Skeletal muscle tissue (tissue), 4 donors: ENCODE data around the gene SAPCD2. TPM values are rescaled to one million over a fixed set of nuclear protein-coding genes. Genes with fewer than 3 reads are reported as not detected.

Experiments used
- H3K27ac ChIP-seq: one replicate; pipeline ENCODE4 v1.7.0; 2013; ENCODE audit warnings: mild to moderate bottlenecking, low read depth, low read length, inconsistent platforms
- H3K27me3 ChIP-seq, 3 donors: one replicate each; pipeline ENCODE4 v1.7.0; 2013; ENCODE audit warnings: low read length in 3 of 3; ENCODE audit not compliant: control insufficient read depth in 3 of 3, insufficient read depth in 3 of 3
- H3K36me3 ChIP-seq, 3 donors: one replicate each; pipeline ENCODE4 v1.7.0; 2013; ENCODE audit warnings: low read length in 3 of 3; ENCODE audit not compliant: control insufficient read depth in 3 of 3, insufficient read depth in 3 of 3
- H3K4me1 ChIP-seq, 3 donors: one replicate each; pipeline ENCODE4 v1.7.0; 2013; ENCODE audit warnings: low read length in 3 of 3, mild to moderate bottlenecking in 3 of 3; ENCODE audit not compliant: control insufficient read depth in 3 of 3, insufficient read depth in 3 of 3
- H3K4me3 ChIP-seq, 3 donors: one replicate each; pipeline ENCODE4 v1.7.0; 2013; ENCODE audit warnings: low read length in 3 of 3
- H3K9ac ChIP-seq, 3 donors: one replicate each; pipeline ENCODE4 v1.7.0; 2013; ENCODE audit warnings: low read length in 3 of 3, mild to moderate bottlenecking in 3 of 3, moderate library complexity in 2 of 3, low read depth in 1 of 3
- H3K9me3 ChIP-seq, 3 donors: one replicate each; pipeline ENCODE4 v1.7.0; 2013; ENCODE audit warnings: low read length in 3 of 3; ENCODE audit not compliant: control insufficient read depth in 3 of 3
- total RNA-seq: library from RNA; depleted of rRNA; stranded (reverse); fragments of >200 nt; gene quantifications from one replicate; pipeline ENCODE4 v1.2.3, GENCODE V29; 2014
- donor health status: Osteomylitis.

SAPCD2 gene
- total RNA-seq, 1 donor from 2014 or later = 1.0 TPM

DNA sequence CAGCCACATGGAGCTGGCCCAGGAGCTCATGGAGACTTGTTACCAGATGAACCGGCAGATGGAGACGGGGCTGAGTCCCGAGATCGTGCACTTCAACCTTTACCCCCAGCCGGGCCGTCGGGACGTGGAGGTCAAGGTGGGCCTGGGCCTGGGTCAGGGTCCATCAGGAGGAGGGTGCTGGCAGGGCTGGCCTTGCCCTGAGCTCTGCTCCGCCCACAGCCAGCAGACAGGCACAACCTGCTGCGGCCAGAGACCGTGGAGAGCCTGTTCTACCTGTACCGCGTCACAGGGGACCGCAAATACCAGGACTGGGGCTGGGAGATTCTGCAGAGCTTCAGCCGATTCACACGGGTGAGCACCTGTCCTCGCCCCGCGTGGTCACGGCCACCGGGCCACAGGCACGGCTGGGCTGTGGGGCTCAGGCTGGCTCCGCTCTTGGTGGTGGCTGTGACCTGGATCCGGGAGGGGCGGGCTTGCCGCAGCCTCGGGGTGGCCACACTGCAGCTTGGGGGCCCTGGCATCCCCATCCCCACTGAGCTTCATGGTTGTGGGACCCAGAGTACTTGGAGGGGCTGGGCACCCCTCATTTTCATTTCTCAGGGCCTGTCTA lies 37.1 kb upstream of the SAPCD2 start:
- Histone ChIP-seq H3K36me3 (peaks cover 56 to 72% (median 63%) of the 10 kb centered on the region in 3 donors), H3K4me3 (no peak overlapping the region), H3K9ac (no peak overlapping the region), H3K27ac (no peak overlapping the region), H3K27me3 (no peaks in the 10 kb centered on the region), H3K4me1 (no peaks in the 10 kb centered on the region), H3K9me3 (no peaks in the 10 kb centered on the region)

- Histone ChIP-seq H3K27ac (no peak overlapping the region), H3K4me3 (no peak overlapping the region), H3K27me3 (no peaks in the 10 kb centered on the region), H3K9ac (no peak overlapping the region), H3K9me3 (no peaks in the 10 kb centered on the region), H3K36me3 (peaks cover 62 to 78% (median 70%) of the 10 kb centered on the region in 3 donors), H3K4me1 (no peaks in the 10 kb centered on the region)
These were observed 36.4 kb upstream of the SAPCD2 start for GRCh38 chr9:137106662-137107250.

DNA sequence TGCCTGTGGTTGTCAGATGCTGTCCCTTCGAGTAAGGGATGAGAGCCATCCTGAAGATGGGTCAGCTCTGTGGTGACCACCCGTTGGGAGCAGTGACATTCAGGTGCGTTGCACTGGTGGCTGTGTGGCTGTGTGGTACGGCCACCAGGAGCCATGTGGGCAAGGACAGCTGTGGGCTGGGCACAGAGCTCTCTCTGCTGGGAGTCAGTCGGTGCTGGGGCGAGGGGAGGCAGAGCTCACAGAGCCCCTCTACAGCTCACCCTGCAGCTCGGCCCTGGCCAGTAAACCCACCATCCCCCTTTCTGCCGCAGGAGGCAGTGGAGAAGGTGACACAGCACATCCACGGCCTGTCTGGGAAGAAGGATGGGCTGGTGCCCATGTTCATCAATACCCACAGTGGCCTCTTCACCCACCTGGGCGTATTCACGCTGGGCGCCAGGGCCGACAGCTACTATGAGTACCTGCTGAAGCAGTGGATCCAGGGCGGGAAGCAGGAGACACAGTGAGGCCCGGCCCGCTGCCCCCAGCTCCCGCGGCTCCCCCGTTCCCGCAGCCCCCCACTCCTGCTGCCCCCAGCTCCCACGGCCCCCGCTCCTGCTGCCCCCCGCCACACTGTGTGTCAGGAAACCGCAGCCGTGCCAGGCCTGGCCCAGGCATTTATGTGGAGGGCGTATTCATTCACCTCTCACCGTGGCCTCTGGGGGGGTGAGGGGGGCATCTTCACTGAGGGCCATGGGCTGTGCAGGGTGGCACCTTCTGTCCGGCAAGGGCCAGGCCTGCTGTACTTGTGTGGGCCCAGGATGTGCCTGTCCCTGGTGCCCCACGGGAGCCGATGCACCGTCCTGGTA lies 35.7 kb upstream of the SAPCD2 start:
- Histone ChIP-seq H3K36me3 (peaks cover 69 to 85% (median 76%) of the 10 kb centered on the region in 3 donors), H3K9me3 (no peaks in the 10 kb centered on the region), H3K4me3 (no peak overlapping the region), H3K27me3 (no peaks in the 10 kb centered on the region), H3K9ac (no peak overlapping the region), H3K27ac (no peak overlapping the region), H3K4me1 (no peaks in the 10 kb centered on the region)

DNA sequence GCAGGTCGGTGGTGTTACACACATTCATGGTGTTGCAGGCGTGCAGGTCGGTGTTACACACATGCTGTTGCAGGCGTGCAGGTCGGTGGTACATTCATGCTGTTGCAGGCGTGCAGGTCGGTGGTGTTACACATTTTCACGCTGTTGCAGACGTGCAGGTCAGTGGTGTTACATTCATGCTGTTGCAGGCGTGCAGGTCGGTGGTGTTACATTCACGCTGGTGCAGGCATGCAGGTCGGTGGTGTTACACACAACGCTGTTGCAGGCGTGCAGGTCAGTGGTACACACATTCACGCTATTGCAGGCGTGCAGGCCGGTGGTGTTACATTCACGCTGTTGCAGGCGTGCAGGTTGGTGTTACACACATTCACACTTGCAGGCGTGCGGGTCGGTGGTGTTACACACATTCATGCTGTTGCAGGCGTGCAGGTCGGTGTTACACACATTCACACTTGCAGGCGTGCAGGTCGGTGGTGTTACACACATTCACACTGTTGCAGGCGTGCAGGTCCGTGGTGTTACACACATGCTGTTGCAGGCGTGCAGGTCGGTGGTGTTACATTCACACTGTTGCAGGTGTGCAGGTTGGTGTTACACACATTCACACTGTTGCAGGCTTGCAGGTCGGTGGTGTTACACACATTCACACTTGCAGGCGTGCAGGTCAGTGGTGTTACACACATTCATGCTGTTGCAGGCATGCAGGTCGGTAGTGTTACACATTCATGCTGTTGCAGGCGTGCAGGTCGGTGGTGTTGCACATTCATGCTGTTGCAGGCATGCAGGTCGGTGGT lies 33.0 kb upstream of the SAPCD2 start:
- no peak overlapping the region for H3K9ac ChIP-seq
- H3K9me3 ChIP-seq = no peaks in the 10 kb centered on the region
- H3K27me3 ChIP-seq = no peaks in the 10 kb centered on the region
- H3K4me1 ChIP-seq = no peaks in the 10 kb centered on the region
- H3K27ac ChIP-seq = no peak overlapping the region
- H3K4me3 ChIP-seq = no peak overlapping the region
- H3K36me3 ChIP-seq = peaks cover 76 to 87% (median 80%) of the 10 kb centered on the region in 3 donors

DNA sequence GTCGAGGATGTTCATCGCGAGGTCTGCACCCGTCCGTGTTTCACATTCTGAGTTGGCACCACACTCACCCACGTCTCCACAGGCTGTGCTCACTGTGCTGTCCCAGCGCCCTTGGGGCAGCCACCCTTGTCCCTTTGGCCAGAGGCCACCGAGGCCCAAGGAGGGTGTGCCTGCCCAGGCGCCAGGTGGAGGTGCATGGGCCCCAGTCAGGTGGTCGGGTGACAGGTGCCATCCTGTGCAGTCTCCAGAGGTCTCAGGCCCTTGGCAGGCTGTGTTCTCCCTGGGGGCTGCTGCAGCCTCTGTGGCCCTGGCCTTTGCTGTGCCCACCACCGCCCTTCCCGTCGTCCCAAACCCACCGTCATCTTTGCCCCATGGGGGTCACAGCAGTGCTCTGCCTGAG lies 28.9 kb upstream of the SAPCD2 start:
- Histone ChIP-seq H3K4me1 (no peaks in the 10 kb centered on the region), H3K4me3 (no peak overlapping the region), H3K9ac (no peak overlapping the region), H3K27ac (no peak overlapping the region), H3K36me3 (peaks cover 69 to 79% (median 75%) of the 10 kb centered on the region in 3 donors), H3K9me3 (no peaks in the 10 kb centered on the region), H3K27me3 (no peaks in the 10 kb centered on the region)

- no peak overlapping the region for H3K27ac ChIP-seq
- no peak overlapping the region for H3K9ac ChIP-seq
- H3K4me3 ChIP-seq = no peak overlapping the region
- H3K27me3 ChIP-seq = no peaks in the 10 kb centered on the region
- H3K9me3 ChIP-seq = no peaks in the 10 kb centered on the region
- no peaks in the 10 kb centered on the region for H3K4me1 ChIP-seq
- peaks cover 58 to 66% (median 64%) of the 10 kb centered on the region in 3 donors for H3K36me3 ChIP-seq
These were observed 27.6 kb upstream of the SAPCD2 start for GRCh38 chr9:137097761-137098462.

DNA sequence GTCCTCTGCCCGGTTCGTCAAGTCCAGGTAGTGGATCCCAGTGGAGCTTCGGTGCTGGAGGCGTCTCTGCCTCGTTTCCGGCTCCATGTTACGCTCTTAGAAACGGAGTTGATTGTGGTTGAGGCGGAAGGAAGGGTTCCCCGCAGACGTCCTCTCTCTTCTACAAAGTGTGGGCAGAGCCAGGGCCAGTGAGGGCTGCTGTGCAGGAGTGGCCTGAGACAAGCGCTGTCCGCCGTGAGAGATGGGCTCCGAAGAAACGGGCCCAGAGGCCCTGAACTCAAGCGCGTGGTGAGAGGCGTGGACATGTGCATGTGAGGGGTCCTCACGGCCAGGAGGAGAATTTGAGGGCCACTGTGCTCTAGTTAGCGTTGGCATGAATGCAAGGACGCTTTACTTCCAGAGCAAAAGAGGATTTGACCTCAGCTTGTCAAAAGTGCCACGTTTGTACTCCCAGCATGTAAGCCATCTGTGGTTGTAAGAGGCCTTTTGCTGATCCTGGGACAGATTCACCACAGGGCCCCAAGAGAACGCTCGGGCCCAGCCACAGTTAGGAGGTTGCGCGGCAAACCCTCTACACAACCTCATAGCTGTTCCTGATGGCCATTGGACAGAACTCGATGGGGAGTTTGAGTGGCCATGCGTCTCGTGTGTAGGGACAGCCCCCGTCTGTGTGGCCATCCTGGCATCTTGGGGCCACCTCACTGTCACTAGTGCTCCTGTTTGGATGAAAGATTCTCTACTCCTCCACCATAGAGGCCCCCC lies 26.6 kb upstream of the SAPCD2 start:
- Histone ChIP-seq H3K4me3 (no peak overlapping the region), H3K27ac (no peak overlapping the region), H3K27me3 (no peaks in the 10 kb centered on the region), H3K4me1 (no peaks in the 10 kb centered on the region), H3K9ac (no peak overlapping the region), H3K9me3 (no peaks in the 10 kb centered on the region), H3K36me3 (peaks cover 48 to 64% (median 60%) of the 10 kb centered on the region in 3 donors)

DNA sequence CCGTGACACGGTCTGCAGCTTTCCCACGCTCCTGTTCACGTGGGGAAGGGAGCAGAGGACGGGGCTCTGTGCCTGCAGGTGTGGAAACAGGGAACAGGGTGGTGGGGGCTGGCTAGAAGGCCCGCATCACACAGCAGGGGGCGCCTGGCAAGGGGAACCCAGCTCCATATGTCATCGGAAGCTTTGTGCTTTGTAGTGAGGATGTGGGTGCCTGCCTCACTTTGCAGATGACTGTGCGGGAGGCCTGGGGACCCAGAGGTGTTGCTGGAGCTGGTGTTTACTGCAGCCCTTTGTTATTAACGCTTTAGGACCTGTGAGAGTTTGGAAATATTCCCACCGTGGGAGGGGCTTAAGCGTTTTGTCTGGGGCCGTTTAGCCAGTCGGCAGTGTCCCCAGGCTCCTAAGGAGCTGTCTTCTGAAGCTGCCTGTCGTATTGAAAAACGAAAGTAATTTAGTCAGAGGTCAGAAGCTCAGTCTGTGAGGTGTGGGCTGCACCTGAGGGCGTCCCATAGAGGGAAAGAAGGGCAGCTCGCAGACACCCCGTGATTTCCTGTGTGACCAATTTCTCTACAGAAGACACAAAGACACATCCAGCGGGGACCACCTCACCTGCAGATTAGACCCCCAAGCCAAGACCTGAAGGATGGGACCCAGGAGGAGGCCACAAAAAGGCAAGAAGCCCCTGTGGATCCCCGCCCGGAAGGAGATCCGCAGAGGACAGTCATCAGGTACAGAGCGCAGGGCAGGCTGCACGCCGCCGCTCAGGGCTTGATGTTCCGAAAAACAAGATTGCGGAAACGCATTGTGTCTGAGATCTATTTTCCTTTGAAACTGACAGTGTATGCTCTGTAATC lies 25.5 kb upstream of the SAPCD2 start:
- no peaks in the 10 kb centered on the region for H3K9me3 ChIP-seq
- H3K27ac ChIP-seq = no peak overlapping the region
- H3K4me3 ChIP-seq = no peak overlapping the region
- no peaks in the 10 kb centered on the region for H3K4me1 ChIP-seq
- no peak overlapping the region for H3K9ac ChIP-seq
- peaks cover 41 to 59% (median 56%) of the 10 kb centered on the region in 3 donors for H3K36me3 ChIP-seq
- H3K27me3 ChIP-seq = no peaks in the 10 kb centered on the region
